C4-2B (cell line): ENCODE measurements around the gene DUSP10.

Source experiments
- H3K27ac ChIP-seq: fragments of 450-650 bp; 2 replicates; pipeline ENCODE4 v1.5.1; 2017
- CTCF ChIP-seq: fragments of 450-650 bp; conservative IDR thresholded peaks from 2 replicates; pipeline ENCODE4 v1.5.1; 2017; ENCODE audit warnings: mild to moderate bottlenecking
- ZFX ChIP-seq: fragments of 450-650 bp; IDR thresholded peaks from 2 replicates; pipeline ENCODE4 v1.6.1; 2017

Gene DUSP10

GRCh38 chr1:221712198-221712684, 29.6 kb downstream of the DUSP10 start:
- no peak overlapping the region for H3K27ac ChIP-seq
- no peak for TF ChIP-seq ZFX
- no peak for TF ChIP-seq CTCF

GRCh38 chr1:221711656-221712055, 30.2 kb downstream of the DUSP10 start:
- TF ChIP-seq ZFX: no peak
- no peak for TF ChIP-seq CTCF
- H3K27ac ChIP-seq: no peak overlapping the region

- no peak for TF ChIP-seq ZFX
- no peak for TF ChIP-seq CTCF
Measured at GRCh38 chr1:221711063-221711577, 30.8 kb downstream of the DUSP10 start.

GRCh38 chr1:221709854-221710253, 32.0 kb downstream of the DUSP10 start:
- no peak overlapping the region for H3K27ac ChIP-seq

More at GRCh38 chr1:221711063-221711577, 30.8 kb downstream of the DUSP10 start:
- H3K27ac ChIP-seq: no peak overlapping the region

GRCh38 chr1:221708987-221709386, 32.9 kb downstream of the DUSP10 start:
- H3K27ac ChIP-seq: no peak overlapping the region

More at GRCh38 chr1:221709854-221710253, 32.0 kb downstream of the DUSP10 start:
- TF ChIP-seq CTCF (no peak), ZFX (no peak)

GRCh38 chr1:221708076-221708571, 33.8 kb downstream of the DUSP10 start:
- TF ChIP-seq ZFX: no peak
- TF ChIP-seq CTCF: no peak

More at GRCh38 chr1:221708987-221709386, 32.9 kb downstream of the DUSP10 start:
- TF ChIP-seq CTCF (no peak), ZFX (no peak)

GRCh38 chr1:221706876-221707582, 34.9 kb downstream of the DUSP10 start:
- H3K27ac ChIP-seq: no peak overlapping the region
- TF ChIP-seq ZFX (no peak), CTCF (no peak)

More at GRCh38 chr1:221708076-221708571, 33.8 kb downstream of the DUSP10 start:
- H3K27ac ChIP-seq: no peak overlapping the region
